OCI-LY1 (cell line): ENCODE results near the gene CHST7.
A peak's percentile ranks its signal among the peaks of the same experiment; 100 is the strongest.
"Not testable (repeated sequence)": the region's sequence is repeated elsewhere in the genome, so short reads cannot be mapped to it uniquely, and the experiment has no call there.

Experiments used
- H2AFZ ChIP-seq: fragments of 200-600 bp; sonication (generic), shearing (Covaris generic); 2 replicates; pipeline ENCODE4 v1.6.0; 2014; ENCODE audit warnings: antibody characterized with exemption, mild to moderate bottlenecking, low read length
- H3F3A ChIP-seq: fragments of 200-600 bp; sonication (generic), shearing (Covaris generic); 2 replicates; pipeline ENCODE4 v1.6.0; 2014; ENCODE audit warnings: mild to moderate bottlenecking, antibody characterized with exemption, low read length, moderate library complexity; ENCODE audit not compliant: insufficient read depth
- H3K27ac ChIP-seq: fragments of 200-600 bp; sonication (generic); 2 replicates; pipeline ENCODE4 v1.5.1; 2014; ENCODE audit warnings: low read length, mixed run types, mild to moderate bottlenecking, low read depth; ENCODE audit not compliant: poor library complexity, severe bottlenecking
- H3K27me3 ChIP-seq: fragments of 200-600 bp; sonication (generic); 2 replicates; pipeline ENCODE4 v1.6.0; 2014; ENCODE audit warnings: antibody characterized with exemption, mild to moderate bottlenecking, low read length, moderate library complexity; ENCODE audit not compliant: insufficient read depth
- H3K36me3 ChIP-seq: fragments of 200-600 bp; sonication (generic); 2 replicates; pipeline ENCODE4 v1.6.1; 2014; ENCODE audit warnings: mild to moderate bottlenecking, antibody characterized with exemption, low read length, moderate library complexity, mixed read lengths; ENCODE audit not compliant: insufficient read depth
- H3K4me1 ChIP-seq: fragments of 200-600 bp; sonication (generic); 2 replicates; pipeline ENCODE4 v1.5.1; 2014; ENCODE audit warnings: mild to moderate bottlenecking, low read length, moderate library complexity; ENCODE audit not compliant: insufficient read depth, severe bottlenecking
- H3K4me2 ChIP-seq: fragments of 200-600 bp; sonication (generic), shearing (Covaris generic); 2 replicates; pipeline ENCODE4 v1.6.1; 2014; ENCODE audit warnings: low read length
- H3K4me3 ChIP-seq: fragments of 200-600 bp; sonication (generic); 2 replicates; pipeline ENCODE4 v1.5.1; 2014; ENCODE audit warnings: low read length, low read depth, mild to moderate bottlenecking, mixed read lengths; ENCODE audit not compliant: poor library complexity, severe bottlenecking
- H3K79me2 ChIP-seq: fragments of 200-600 bp; shearing (Covaris generic); 2 replicates; pipeline ENCODE4 v1.6.1; 2016; ENCODE audit warnings: mixed run types, low read length, mixed read lengths; ENCODE audit not compliant: insufficient read depth
- H3K9ac ChIP-seq: fragments of 200-600 bp; sonication (generic), shearing (Covaris generic); 2 replicates; pipeline ENCODE4 v1.6.1; 2014; ENCODE audit warnings: mild to moderate bottlenecking, low read length, mixed read lengths
- H3K9me2 ChIP-seq: fragments of 200-600 bp; sonication (generic), shearing (Covaris generic); 2 replicates; pipeline ENCODE4 v1.6.1; 2014; ENCODE audit warnings: low read depth, mild to moderate bottlenecking, low read length, mixed read lengths
- H3K9me3 ChIP-seq: fragments of 200-600 bp; shearing (Covaris generic); 2 replicates; pipeline ENCODE4 v1.6.1; 2014; ENCODE audit warnings: low read length, mixed read lengths
- H4K20me1 ChIP-seq: fragments of 200-600 bp; sonication (generic), shearing (Covaris generic); 2 replicates; pipeline ENCODE4 v1.6.0; 2016; ENCODE audit warnings: mild to moderate bottlenecking, low read length; ENCODE audit not compliant: insufficient read depth
- EZH2 ChIP-seq: fragments of 200-600 bp; sonication (generic), shearing (Covaris generic); IDR thresholded peaks from 2 replicates; pipeline ENCODE4 v1.8.0; 2017; ENCODE audit warnings: borderline replicate concordance, mixed run types, mild to moderate bottlenecking, antibody characterized with exemption, low read length, moderate library complexity, mixed read lengths
- TF ChIP-seq, protein P1 (sequence below): fragments of 200-600 bp; sonication (generic), shearing (Covaris generic); IDR thresholded peaks from 2 replicates; pipeline ENCODE4 v1.5.1; 2017; ENCODE audit warnings: mild to moderate bottlenecking, antibody characterized with exemption, low read length, moderate library complexity, mixed read lengths

Gene CHST7

DNA sequence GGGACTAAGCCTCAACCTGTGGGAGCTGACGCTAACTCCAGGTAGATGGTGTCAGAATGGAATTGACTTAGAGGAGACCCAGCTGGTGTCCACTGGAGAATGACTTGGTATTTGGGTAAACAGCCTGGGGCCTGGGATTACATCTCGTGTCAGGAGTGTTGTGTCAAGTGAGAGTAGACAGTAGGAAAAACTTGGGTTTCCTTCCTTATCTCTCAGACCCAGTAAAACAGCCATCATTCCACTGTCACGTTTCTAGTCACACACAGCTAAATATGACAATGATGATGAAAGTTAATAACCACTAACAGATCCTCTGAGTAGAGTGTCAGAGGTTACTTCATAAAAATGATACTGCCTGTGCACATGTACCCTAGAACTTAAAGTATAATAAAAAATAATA is 42.1 kb upstream of the CHST7 start:
- no peaks in the 10 kb centered on the region for H3F3A ChIP-seq
- no peaks in the 10 kb centered on the region for H3K9me2 ChIP-seq
- H4K20me1 ChIP-seq: no peaks in the 10 kb centered on the region
- H3K36me3 ChIP-seq: no peaks in the 10 kb centered on the region
- H3K4me2 ChIP-seq: no peak overlapping the region
- H3K9me3 ChIP-seq: no peaks in the 10 kb centered on the region
- H2AFZ ChIP-seq: no peak overlapping the region
- TF ChIP-seq, protein P1, sequence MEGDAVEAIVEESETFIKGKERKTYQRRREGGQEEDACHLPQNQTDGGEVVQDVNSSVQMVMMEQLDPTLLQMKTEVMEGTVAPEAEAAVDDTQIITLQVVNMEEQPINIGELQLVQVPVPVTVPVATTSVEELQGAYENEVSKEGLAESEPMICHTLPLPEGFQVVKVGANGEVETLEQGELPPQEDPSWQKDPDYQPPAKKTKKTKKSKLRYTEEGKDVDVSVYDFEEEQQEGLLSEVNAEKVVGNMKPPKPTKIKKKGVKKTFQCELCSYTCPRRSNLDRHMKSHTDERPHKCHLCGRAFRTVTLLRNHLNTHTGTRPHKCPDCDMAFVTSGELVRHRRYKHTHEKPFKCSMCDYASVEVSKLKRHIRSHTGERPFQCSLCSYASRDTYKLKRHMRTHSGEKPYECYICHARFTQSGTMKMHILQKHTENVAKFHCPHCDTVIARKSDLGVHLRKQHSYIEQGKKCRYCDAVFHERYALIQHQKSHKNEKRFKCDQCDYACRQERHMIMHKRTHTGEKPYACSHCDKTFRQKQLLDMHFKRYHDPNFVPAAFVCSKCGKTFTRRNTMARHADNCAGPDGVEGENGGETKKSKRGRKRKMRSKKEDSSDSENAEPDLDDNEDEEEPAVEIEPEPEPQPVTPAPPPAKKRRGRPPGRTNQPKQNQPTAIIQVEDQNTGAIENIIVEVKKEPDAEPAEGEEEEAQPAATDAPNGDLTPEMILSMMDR: no peak
- TF ChIP-seq EZH2: no peak
- H3K27ac ChIP-seq: no peak overlapping the region
- H3K27me3 ChIP-seq: no peaks in the 10 kb centered on the region
- H3K4me3 ChIP-seq: no peak overlapping the region
- no peak overlapping the region for H3K9ac ChIP-seq
- H3K79me2 ChIP-seq: no peaks in the 10 kb centered on the region
- no peaks in the 10 kb centered on the region for H3K4me1 ChIP-seq

- H3K9me2 ChIP-seq: no peaks in the 10 kb centered on the region
- peaks cover 17% of the 10 kb centered on the region for H3K79me2 ChIP-seq
- H3F3A ChIP-seq: no peaks in the 10 kb centered on the region
- H3K4me3 ChIP-seq: no peak overlapping the region
- H2AFZ ChIP-seq: no peak overlapping the region
- no peak for TF ChIP-seq EZH2
- TF ChIP-seq, protein P1: no peak
- H3K36me3 ChIP-seq: peaks cover 19% of the 10 kb centered on the region
- H3K4me2 ChIP-seq: peak overlapping the region; percentile 94; the same call in 1 of the 2 replicates
- H4K20me1 ChIP-seq: no peaks in the 10 kb centered on the region
- peaks cover 27% of the 10 kb centered on the region for H3K4me1 ChIP-seq
- no peak overlapping the region for H3K9ac ChIP-seq
- H3K27me3 ChIP-seq: no peaks in the 10 kb centered on the region
- H3K27ac ChIP-seq: no peak overlapping the region
- H3K9me3 ChIP-seq: no peaks in the 10 kb centered on the region
Measured at GRCh38 chrX:46543441-46543840, 30.1 kb upstream of the CHST7 start.

DNA sequence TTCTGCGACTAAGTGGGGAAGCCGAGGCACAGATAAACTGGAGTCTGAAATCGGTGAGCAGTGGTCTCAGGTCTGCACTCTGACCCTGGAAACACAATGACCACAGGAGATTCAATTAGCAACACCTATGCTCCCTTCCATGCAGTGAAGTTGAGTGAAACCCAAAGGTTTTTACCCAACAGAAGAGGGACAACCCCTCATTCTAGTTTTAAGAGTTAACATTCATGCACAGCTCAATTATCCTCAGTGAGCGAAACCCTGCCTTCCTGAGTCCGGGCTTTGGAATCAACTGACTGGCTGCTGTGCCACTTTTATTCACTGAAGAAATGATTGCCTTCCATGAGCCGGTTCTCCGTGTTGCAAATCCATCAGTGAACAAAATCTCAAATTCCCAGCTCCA is 29.0 kb upstream of the CHST7 start:
- H3K27ac ChIP-seq: peak overlapping the region; percentile 51
- H3K9me2 ChIP-seq, H3K9me3 ChIP-seq, H3K27me3 ChIP-seq, H3F3A ChIP-seq, H2AFZ ChIP-seq, H4K20me1 ChIP-seq: not testable (repeated sequence)
- peaks cover 17% of the 10 kb centered on the region for H3K79me2 ChIP-seq
- H3K4me1 ChIP-seq: peaks cover 27% of the 10 kb centered on the region
- peak overlapping the region; percentile 94 for H3K4me2 ChIP-seq
- H3K4me3 ChIP-seq: peak overlapping the region; percentile 97
- H3K36me3 ChIP-seq: peaks cover 19% of the 10 kb centered on the region
- peak overlapping the region; percentile 98 for H3K9ac ChIP-seq
